ENCODE data around the gene PRPF40A.
"Not testable (repeated sequence)": the region's sequence is repeated elsewhere in the genome, so short reads cannot be mapped to it uniquely, and the experiment has no call there.

PRPF40A gene

DNA sequence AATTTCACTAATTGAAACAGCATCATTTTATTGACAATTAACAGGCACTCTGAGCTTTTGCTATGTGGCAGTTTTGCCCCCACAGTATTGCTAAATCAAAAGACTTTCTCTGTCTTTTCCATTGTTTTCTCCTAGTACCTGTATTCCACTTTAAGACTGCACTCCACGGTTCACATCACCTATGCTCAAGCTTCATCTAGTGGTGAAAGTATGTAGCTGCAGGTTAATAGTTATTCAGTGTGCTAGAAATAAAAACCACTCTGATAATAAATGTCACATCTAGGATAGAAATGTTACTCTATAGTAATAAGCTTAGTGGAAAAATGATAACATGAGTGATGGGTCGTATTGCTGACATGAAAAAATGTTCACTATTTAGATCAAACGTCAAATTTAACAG lies 25.7 kb upstream of the PRPF40A start:
- H3K36me3 ChIP-seq (ENCODE audit: insufficient read depth, low read length) = peaks cover 61% of the 10 kb centered on the region
- TF ChIP-seq POLR2AphosphoS5 (IDR thresholded peaks at IDR 0.05; ENCODE audit: borderline replicate concordance, low read depth, low read length) (no peak), FOXP2 (optimal IDR thresholded peaks at IDR 0.05; ENCODE audit: control extremely low read depth, extremely low read length, insufficient read depth) (no peak), EZH2 (IDR thresholded peaks at IDR 0.05) (no peak)
- H3K4me3 ChIP-seq = no peak overlapping the region
- no peak overlapping the region for H3K9ac ChIP-seq (ENCODE audit: insufficient read length)
- H3K27ac ChIP-seq = no peak overlapping the region
- no peaks in the 10 kb centered on the region for H3K9me3 ChIP-seq (ENCODE audit: low read depth, low read length)
- DNase-seq (ENCODE audit: low read depth, low spot score) = no peak

DNA sequence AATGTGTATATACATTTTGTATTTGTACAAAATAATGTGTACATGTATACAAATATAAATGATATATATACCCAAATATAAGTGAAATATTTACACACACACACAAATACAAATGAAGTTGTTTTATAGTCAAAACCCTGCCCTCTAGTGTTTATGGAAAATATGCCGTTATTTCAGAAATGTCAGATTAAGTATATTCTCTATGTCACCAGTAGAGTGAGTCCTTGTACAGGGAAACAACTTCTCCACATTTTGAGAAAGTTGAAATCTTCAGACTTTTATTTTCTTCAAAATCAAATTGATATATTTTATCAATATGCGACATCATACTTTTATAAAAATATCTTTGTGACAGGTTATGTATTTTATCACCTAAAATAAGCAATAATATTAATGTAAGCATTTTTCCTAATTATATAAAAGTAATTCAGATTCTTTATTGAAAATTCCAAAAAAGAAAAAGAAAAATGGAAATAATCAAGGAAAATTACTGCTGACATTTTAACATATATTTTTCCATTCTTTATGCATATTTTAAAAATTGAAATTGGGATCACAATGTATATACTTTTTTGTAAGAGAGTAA lies 23.6 kb upstream of the PRPF40A start:
- Histone ChIP-seq H3K9me3 (ENCODE audit: low read depth, low read length) (no peaks in the 10 kb centered on the region), H3K36me3 (ENCODE audit: insufficient read depth, low read length) (peaks cover 72% of the 10 kb centered on the region), H3K27ac (no peak overlapping the region), H3K9ac (ENCODE audit: insufficient read length) (no peak overlapping the region), H3K4me3 (no peak overlapping the region)
- DNase-seq (ENCODE audit: low read depth, low spot score) = peak; percentile 51
- TF ChIP-seq FOXP2 (optimal IDR thresholded peaks at IDR 0.05; ENCODE audit: control extremely low read depth, extremely low read length, insufficient read depth) (no peak), POLR2AphosphoS5 (IDR thresholded peaks at IDR 0.05; ENCODE audit: borderline replicate concordance, low read depth, low read length) (no peak), EZH2 (IDR thresholded peaks at IDR 0.05) (no peak)

DNA sequence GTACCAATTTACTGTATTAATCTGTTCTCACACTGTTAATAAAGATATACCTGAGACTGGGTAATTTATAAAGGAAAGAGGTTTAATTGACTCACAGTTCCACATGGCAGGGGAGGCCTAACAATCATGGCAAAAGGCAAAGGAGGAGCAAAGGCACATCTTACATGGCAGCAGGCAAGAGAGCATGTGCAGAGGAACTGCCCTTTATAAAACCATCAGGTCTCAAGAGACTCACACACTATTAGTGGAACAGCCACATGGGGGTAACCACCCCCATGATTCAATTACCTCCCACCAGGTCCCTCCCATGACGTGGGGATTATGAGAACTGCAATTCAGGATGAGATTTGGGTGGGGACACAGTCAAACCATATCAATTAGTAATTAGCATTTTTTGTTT lies 22.4 kb upstream of the PRPF40A start:
- not testable (repeated sequence) for H3K9me3 ChIP-seq (ENCODE audit: low read depth, low read length); H3K9ac ChIP-seq (ENCODE audit: insufficient read length); H3K4me3 ChIP-seq; H3K27ac ChIP-seq; DNase-seq (ENCODE audit: low read depth, low spot score)
- peaks cover 71% of the 10 kb centered on the region for H3K36me3 ChIP-seq (ENCODE audit: insufficient read depth, low read length)

DNA sequence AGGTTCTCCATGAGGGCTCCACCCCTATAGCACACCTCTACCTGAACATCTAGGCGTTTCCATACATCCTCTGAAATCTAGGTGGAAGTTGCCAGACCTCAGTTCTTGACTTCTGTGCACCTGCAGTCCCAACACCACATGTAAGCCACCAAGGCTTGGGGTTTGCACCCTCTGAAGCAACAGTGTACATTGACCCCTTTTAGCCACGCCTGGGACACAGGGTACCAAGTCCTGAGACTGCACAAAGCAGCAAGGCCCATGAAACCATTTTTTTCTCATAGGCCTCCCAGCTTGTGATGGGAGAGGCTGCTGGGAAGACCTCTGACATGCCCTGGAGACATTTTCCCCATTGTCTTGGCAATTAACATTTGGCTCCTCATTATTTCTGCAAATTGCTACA lies 21.2 kb upstream of the PRPF40A start:
- Histone ChIP-seq H3K36me3 (ENCODE audit: insufficient read depth, low read length) (peaks cover 60% of the 10 kb centered on the region), H3K9me3 (ENCODE audit: low read depth, low read length) (no peaks in the 10 kb centered on the region), H3K4me3 (no peak overlapping the region), H3K27ac (no peak overlapping the region), H3K9ac (ENCODE audit: insufficient read length) (no peak overlapping the region)
- no peak for DNase-seq (ENCODE audit: low read depth, low spot score)
- no peak for TF ChIP-seq FOXP2 (optimal IDR thresholded peaks at IDR 0.05; ENCODE audit: control extremely low read depth, extremely low read length, insufficient read depth)
- no peak for TF ChIP-seq EZH2 (IDR thresholded peaks at IDR 0.05)

DNA sequence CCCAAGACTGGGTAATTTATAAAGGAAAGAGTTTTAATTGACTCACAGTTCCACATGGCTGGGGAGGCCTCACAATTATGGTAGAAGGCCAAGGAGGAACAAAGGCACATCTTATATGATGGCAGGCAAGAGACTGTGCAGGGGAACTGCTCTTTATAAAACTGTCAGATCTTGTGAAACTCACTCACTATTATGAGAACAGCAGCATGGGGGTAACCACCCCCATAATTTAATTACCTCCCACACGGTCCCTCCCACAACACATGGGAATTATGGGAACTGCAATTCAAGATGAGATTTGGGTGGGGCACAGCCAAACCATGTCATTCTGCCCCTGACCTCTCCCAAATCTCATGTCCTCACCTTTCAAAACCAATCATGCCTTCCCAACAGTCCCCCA lies 20.2 kb upstream of the PRPF40A start:
- H3K9me3 ChIP-seq (ENCODE audit: low read depth, low read length); DNase-seq (ENCODE audit: low read depth, low spot score); H3K4me3 ChIP-seq; H3K27ac ChIP-seq; H3K9ac ChIP-seq (ENCODE audit: insufficient read length): not testable (repeated sequence)
- peaks cover 53% of the 10 kb centered on the region for H3K36me3 ChIP-seq (ENCODE audit: insufficient read depth, low read length)

- H3K9me3 ChIP-seq (ENCODE audit: low read depth, low read length) = no peaks in the 10 kb centered on the region
- no peak overlapping the region for H3K27ac ChIP-seq
- no peak overlapping the region for H3K4me3 ChIP-seq
- DNase-seq (ENCODE audit: low read depth, low spot score) = no peak
- no peak overlapping the region for H3K9ac ChIP-seq (ENCODE audit: insufficient read length)
- TF ChIP-seq EZH2 (IDR thresholded peaks at IDR 0.05) = no peak
- TF ChIP-seq FOXP2 (optimal IDR thresholded peaks at IDR 0.05; ENCODE audit: control extremely low read depth, extremely low read length, insufficient read depth) = no peak
- TF ChIP-seq POLR2AphosphoS5 (IDR thresholded peaks at IDR 0.05; ENCODE audit: borderline replicate concordance, low read depth, low read length) = no peak
- H3K36me3 ChIP-seq (ENCODE audit: insufficient read depth, low read length) = peaks cover 30% of the 10 kb centered on the region
These were observed 13.5 kb upstream of the PRPF40A start for GRCh38 chr2:152730591-152731333.

- H3K36me3 ChIP-seq (ENCODE audit: insufficient read depth, low read length) = peaks cover 28% of the 10 kb centered on the region
- H3K4me3 ChIP-seq = no peak overlapping the region
- DNase-seq (ENCODE audit: low read depth, low spot score) = no peak
- H3K9me3 ChIP-seq (ENCODE audit: low read depth, low read length) = no peaks in the 10 kb centered on the region
- TF ChIP-seq POLR2AphosphoS5 (IDR thresholded peaks at IDR 0.05; ENCODE audit: borderline replicate concordance, low read depth, low read length) (no peak), EZH2 (IDR thresholded peaks at IDR 0.05) (no peak), FOXP2 (optimal IDR thresholded peaks at IDR 0.05; ENCODE audit: control extremely low read depth, extremely low read length, insufficient read depth) (no peak)
- H3K27ac ChIP-seq = no peak overlapping the region
- H3K9ac ChIP-seq (ENCODE audit: insufficient read length) = no peak overlapping the region
These were observed 12.6 kb upstream of the PRPF40A start for GRCh38 chr2:152729844-152730243.

DNA sequence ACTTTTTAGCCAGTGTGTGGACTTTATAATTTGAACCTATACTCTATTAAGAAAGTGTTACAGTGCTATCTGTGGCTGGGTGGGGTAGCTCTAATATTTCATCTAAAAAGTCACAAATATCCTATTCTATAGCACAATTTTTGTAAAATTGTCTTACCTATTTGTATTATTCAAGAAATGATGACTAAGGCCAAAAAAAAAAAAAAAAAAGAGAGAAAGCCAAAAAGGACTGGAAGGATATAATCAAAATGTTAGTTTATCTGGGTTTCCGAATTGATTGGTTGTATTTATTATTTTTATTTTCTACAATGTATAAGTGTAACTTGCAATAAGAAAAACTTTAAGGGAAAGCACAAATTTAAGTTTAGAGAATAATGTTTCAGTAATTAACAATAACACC lies 6.7 kb upstream of the PRPF40A start:
- no peaks in the 10 kb centered on the region for H3K9me3 ChIP-seq (ENCODE audit: low read depth, low read length)
- DNase-seq (ENCODE audit: low read depth, low spot score) = no peak
- no peak overlapping the region for H3K9ac ChIP-seq (ENCODE audit: insufficient read length)
- no peak overlapping the region for H3K27ac ChIP-seq
- peaks cover 59% of the 10 kb centered on the region for H3K36me3 ChIP-seq (ENCODE audit: insufficient read depth, low read length)
- H3K4me3 ChIP-seq = no peak overlapping the region
- TF ChIP-seq FOXP2 (optimal IDR thresholded peaks at IDR 0.05; ENCODE audit: control extremely low read depth, extremely low read length, insufficient read depth) (no peak), POLR2AphosphoS5 (IDR thresholded peaks at IDR 0.05; ENCODE audit: borderline replicate concordance, low read depth, low read length) (no peak), EZH2 (IDR thresholded peaks at IDR 0.05) (no peak)

DNA sequence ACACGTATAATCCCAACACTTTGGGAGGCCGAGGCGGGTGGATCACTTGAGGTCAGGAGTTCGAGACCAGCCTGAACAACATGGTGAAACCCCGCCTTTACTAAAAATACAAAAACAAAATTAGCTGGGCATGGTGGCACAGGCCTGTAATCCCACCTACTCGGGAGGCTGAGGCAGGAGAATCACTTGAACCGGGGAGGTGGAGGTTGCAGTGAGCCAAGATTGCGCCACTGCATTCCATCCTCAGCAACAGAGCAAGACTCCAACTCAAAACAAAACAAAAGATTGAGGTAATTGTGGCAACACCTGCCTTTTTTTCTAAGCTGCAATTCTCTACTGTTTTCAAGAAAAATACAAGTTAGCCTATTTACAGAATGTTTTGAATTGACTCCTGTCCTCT lies 5.4 kb upstream of the PRPF40A start:
- not testable (repeated sequence) for H3K9ac ChIP-seq (ENCODE audit: insufficient read length); H3K4me3 ChIP-seq; H3K9me3 ChIP-seq (ENCODE audit: low read depth, low read length); DNase-seq (ENCODE audit: low read depth, low spot score); H3K27ac ChIP-seq
- peaks cover 56% of the 10 kb centered on the region for H3K36me3 ChIP-seq (ENCODE audit: insufficient read depth, low read length)
